Activated CD8-positive, alpha-beta memory T cell treated with anti-CD3 and anti-CD28 coated beads for 1 hour (primary cell): ENCODE measurements around the gene TMEM63B.
A peak's percentile ranks its signal among the peaks of the same experiment; 100 is the strongest.
"Not testable (repeated sequence)": the region's sequence is repeated elsewhere in the genome, so short reads cannot be mapped to it uniquely, and the experiment has no call there.

Experiments
- DNase-seq, 2 donors: peaks; one replicate each; pipeline ENCODE4 v3.0.0-alpha.2; 2020; ENCODE audit warnings: low read depth in 1 of 2; ENCODE audit errors: extremely low read depth in 1 of 2

Gene TMEM63B

GRCh38 chr6:44166591-44167184, 39.3 kb downstream of the TMEM63B start:
- DNase-seq, result no peak

- DNase-seq, result no peak
Measured at GRCh38 chr6:44167567-44167966, 40.2 kb downstream of the TMEM63B start.

GRCh38 chr6:44169154-44169553, 41.8 kb downstream of the TMEM63B start:
- DNase-seq, result no peak

GRCh38 chr6:44169886-44170570, 42.7 kb downstream of the TMEM63B start:
- DNase-seq, result no peak

- no peak for DNase-seq
Measured at GRCh38 chr6:44171899-44172546, 44.7 kb downstream of the TMEM63B start.

GRCh38 chr6:44172731-44173500, 45.6 kb downstream of the TMEM63B start:
- peak; percentile 40 to 69 for DNase-seq

GRCh38 chr6:44176130-44176761, 48.9 kb downstream of the TMEM63B start:
- DNase-seq, result no peak

- DNase-seq, result peak in 1 of 2 donors; percentile 5
Measured at GRCh38 chr6:44176762-44177509, 49.6 kb downstream of the TMEM63B start.

GRCh38 chr6:44177691-44178423, 50.5 kb downstream of the TMEM63B start:
- no peak for DNase-seq

GRCh38 chr6:44178424-44179071, 51.2 kb downstream of the TMEM63B start:
- DNase-seq, result no peak

- DNase-seq, result no peak
Measured at GRCh38 chr6:44179072-44179536, 51.8 kb downstream of the TMEM63B start.

GRCh38 chr6:44179648-44180047, 52.3 kb downstream of the TMEM63B start:
- DNase-seq, result no peak

GRCh38 chr6:44180406-44180805, 53.1 kb downstream of the TMEM63B start:
- no peak for DNase-seq

GRCh38 chr6:44180886-44181285, 53.5 kb downstream of the TMEM63B start:
- no peak for DNase-seq

- DNase-seq, result not testable (repeated sequence)
Measured at GRCh38 chr6:44181784-44182183, 54.4 kb downstream of the TMEM63B start.

GRCh38 chr6:44182911-44183390, 55.6 kb downstream of the TMEM63B start:
- no peak for DNase-seq

GRCh38 chr6:44183783-44184182, 56.4 kb downstream of the TMEM63B start:
- no peak for DNase-seq

GRCh38 chr6:44185356-44185755, 58.0 kb downstream of the TMEM63B start:
- not testable (repeated sequence) for DNase-seq
